Activated CD8-positive, alpha-beta memory T cell treated with anti-CD3 and anti-CD28 coated beads for 4 hours (primary cell): ENCODE results near the gene MYH15.

Source experiments
- DNase-seq, 2 donors: peaks; one replicate each; pipeline ENCODE4 v3.0.0-alpha.2; 2020; ENCODE audit warnings: low read depth in 2 of 2

Gene MYH15

DNA sequence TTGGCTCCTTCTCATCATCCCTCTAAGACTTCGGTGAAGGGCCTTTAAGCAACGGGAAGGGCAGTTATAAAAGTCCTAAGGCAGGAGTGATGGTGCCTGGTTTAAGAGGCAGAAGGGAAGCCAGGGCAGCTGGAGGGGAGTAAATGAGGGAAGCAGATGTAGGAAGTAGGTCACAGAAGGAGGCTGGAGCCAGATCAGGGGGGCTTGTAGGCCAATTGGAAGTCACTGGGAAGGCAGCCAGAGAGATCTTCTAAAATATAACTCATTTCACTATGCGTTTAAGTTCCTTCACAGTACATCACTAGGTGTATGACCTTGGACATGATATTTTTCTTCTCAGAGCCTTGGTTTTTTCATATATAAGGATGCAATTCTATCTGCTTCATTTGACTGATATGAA lies 94.7 kb downstream of the MYH15 start:
- DNase-seq, result no peak

- DNase-seq, result no peak
Measured at GRCh38 chr3:108414007-108414406, 96.4 kb downstream of the MYH15 start.

DNA sequence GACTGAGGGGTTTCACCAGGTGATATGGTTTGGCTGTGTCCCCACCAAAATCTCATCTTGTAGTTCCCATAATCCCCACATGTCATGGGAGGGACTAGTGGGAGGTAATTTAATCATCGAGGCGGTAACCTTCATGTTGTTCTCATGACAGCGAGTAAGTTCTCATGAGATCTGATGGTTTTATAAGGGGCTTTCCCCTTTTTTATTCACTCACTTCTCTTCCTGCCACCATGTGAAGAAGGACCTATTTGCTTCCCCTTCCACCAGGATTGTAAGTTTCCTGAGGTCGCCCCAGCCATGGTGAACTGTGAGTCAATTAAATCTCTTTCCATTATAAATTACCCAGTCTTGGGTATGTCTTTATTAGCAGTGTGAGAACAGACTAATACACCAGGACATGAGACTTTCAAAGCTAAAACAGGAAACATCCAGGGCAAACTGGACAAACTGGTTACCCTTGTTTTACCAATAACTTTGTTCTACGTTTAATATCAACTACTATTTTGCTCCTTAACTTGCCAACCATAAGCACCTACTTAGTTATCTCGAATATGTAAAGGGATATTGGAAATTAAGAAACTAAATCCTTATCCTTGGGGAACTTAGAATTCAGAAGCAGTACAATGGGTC lies 98.2 kb downstream of the MYH15 start:
- no peak for DNase-seq

GRCh38 chr3:108410531-108410984 lies 99.8 kb downstream of the MYH15 start:
- no peak for DNase-seq

DNA sequence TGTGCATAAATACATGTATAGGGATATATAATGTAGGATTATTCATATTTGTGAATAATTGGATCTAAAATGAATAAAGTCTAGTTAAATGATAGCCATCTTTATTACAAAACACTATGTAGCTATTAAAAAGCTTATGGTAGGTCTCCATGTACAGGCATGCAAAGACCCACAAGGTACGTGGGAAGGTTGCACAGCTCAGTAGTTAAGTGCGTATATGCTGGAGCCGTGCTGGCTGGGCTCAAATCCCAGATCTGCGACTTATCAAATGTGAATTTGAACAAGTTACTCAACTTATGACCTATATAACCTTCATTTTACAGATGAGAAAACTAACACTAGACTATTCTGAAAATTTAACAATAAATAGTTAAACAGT lies 100.6 kb downstream of the MYH15 start:
- DNase-seq, result no peak

DNA sequence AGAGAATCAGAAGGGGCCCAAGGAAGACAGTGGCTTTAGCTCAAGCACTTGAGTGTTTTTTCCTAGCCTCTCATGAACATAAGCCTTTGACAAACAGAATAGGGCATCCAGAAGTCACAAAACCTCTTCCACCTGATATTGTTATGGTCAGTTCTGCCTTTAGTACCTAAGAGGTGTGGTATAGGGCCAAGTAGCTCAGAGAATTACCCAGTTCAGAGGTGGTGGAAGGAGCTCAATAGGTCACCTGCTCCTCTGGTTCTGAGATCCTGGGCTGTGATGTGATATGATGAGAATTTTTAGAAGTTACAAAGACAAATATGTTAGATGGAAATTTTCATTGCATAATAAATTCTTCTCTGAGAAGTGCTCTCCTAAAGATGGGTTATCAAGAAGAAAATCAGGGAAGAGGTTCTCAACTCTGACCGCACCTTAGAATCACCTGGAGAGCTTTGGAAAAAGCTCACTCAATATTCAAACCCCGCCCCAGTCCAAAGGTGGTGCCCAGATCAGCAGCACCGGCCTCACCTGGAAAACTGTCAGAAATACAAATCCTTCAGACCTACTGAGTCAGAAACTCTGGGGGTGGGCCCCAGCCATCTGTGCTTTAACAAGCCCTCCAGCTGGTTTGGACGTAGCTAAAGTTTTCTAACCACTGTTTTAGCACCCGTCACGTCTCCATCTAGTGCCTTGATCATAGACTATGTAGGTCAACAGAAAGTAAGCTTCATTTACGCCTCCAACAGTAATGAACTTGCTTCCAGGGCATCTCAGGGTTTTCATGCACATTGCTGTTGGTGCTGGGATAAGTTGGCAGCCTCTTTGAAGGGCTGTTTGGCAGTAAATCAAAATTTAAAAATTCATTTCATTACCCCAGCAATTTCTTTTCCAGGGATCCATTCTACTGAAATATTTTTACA lies 101.3 kb downstream of the MYH15 start:
- no peak for DNase-seq

- DNase-seq, result no peak
Measured at GRCh38 chr3:108407886-108408285, 102.5 kb downstream of the MYH15 start.

DNA sequence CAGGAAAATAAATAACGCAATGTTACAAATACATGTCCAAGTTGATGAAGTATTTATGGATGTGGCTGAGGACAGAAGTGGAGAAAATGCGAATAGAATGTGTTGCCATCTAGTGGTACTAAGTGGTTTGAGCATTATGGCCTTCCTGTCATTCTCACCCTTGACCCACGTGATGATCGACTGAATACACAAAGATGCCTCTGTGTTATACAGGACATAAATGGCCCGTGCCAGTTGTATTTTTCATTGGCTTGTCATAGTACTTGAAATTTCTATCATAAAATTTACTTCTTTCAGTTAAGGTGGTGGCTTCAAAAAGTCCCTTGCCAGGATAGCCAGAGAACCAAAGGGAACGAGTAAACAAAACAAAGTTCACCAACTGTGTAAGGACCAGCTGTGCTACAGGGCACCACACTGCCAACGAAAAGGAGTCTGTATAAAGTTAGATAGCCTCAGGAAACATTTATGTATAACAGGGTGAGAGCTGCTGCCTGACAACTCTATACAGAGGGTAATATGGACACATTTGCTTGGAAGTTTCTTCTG lies 103.7 kb downstream of the MYH15 start:
- no peak for DNase-seq

DNA sequence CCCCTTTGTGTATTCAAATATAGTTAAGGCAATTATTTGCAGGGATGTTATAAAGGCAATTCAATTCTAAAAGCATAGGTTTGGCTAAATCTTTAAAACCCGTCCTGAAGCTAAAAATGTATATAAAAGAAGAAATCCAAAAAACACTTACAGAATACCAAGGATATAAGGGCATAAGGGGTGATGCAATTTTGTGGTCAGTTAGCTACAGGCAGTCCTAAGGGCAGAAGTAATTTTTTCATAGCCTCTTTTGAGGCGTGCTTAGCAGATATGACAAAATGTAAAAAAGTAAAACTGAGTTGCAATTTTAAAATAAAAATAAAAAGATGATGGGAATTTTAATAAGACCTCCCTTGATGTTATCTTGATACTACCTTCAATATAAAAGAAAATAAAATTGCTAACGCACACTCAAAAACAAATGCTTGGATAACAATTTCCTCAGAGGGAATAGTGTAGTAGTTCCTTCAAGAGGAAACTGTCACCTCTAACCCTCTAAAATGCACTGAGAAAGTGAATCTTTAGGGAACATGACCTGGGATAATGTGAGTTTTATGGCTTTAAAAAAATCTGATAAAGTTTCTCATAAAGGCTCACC lies 104.2 kb downstream of the MYH15 start:
- DNase-seq, result no peak

GRCh38 chr3:108404368-108404767 lies 106.0 kb downstream of the MYH15 start:
- DNase-seq, result no peak

- DNase-seq, result no peak
Measured at GRCh38 chr3:108403686-108404345, 106.6 kb downstream of the MYH15 start.

GRCh38 chr3:108403198-108403597 lies 107.2 kb downstream of the MYH15 start:
- DNase-seq, result no peak

DNA sequence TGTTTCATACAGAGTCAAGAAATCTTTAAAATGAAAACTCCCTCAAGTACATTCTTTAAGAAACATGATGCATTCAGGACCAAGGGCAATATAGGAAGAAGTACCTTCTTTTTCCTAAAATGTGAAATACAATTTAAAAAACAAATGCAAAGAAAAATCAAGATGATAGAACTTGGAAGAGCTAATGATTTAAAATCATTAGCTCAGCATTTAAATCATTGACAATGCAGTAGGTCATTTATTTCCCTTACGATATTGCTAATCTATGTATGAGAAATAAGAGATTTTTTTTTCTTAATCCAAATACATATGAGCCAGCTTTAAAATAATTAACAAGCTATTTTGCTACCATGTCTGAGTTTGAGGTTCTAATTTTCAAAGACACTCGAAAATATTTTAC lies 108.6 kb downstream of the MYH15 start:
- DNase-seq, result no peak

GRCh38 chr3:108398510-108398909 lies 111.9 kb downstream of the MYH15 start:
- no peak for DNase-seq

- DNase-seq, result no peak
Measured at GRCh38 chr3:108396336-108396735, 114.1 kb downstream of the MYH15 start.

DNA sequence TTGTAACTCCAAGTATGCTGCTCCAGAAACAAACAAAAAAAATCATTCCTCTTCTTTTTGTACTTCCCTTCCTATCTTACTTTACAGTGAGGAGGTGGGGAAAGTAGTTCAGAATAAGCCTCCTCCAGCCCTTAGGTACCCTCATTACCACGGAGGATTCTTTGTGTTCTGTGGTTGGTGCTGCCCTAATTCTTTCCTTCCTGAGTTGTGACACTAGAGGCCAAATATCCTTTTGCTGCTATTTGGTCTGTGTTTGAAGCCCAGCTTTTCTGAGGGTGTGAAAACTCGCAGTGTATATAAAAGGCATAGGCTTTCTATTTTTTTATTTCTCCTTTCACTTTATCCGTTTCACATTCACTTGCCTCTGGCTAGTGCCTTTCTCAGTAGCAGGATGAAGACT lies 115.8 kb downstream of the MYH15 start:
- DNase-seq, result no peak

DNA sequence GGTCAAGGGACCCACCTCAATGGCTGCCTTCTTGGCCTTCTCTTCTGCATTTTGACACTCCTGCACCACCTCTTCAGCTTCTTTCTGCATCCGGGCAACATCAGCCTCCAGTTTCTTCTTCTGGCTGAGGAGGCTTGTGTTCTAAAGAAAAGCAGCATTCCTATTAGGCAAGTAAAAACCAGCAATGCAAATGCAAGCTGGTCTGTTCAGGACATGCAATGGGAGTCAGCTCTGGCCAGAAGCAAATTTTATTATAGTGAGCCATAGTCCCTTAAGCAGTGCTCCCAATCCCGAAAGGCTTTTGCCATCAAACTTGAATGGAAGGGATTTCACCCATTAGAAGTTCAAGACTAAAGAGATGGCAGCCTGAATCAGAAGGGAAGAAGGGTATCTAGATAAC lies 116.4 kb downstream of the MYH15 start:
- DNase-seq, result no peak

DNA sequence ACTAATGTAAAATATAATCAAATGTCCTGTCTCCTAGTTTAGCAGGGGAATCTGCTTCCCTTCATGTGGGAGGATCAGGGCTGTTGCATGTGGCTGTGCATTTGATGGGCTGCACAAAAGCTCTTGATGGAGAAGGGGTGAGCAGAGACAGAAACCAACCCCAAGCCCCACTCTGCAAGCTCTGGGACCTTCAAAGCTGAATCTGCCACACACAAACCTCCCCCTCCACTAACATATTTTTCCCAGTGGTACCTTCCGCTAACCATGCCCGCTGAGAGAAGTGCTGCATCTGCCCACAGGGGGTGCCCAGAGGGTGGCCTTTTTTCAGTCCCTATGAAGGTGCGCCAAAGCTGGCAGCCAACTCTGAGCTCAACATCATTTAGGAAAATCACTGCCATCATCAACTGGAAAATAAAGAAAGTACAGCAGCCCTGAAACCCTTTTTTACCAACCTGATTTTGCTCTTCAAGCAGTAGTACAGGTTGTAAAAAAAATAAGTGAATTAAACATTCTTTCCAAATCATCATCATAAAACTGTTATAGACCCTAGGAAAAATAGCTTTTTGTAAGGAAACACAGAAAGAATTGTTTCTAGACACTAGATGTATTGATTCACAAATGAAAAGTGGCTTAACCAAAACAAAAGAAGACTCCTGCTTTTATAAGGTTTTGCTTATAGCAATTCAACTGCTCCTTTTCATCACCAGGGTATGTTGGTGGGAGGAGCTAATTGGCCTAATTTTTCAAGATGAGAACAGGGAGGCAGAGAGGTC lies 117.1 kb downstream of the MYH15 start:
- no peak for DNase-seq

GRCh38 chr3:108391917-108392593 lies 118.3 kb downstream of the MYH15 start:
- DNase-seq, result no peak

- DNase-seq, result no peak
Measured at GRCh38 chr3:108389372-108389771, 121.0 kb downstream of the MYH15 start.
